Neural progenitor cell (in vitro differentiated cells): Measurements from ENCODE around the gene DENND4C. TPM values are rescaled to one million over a fixed set of nuclear protein-coding genes. Genes with fewer than 3 reads are reported as not detected.
"Not testable (repeated sequence)": the region's sequence is repeated elsewhere in the genome, so short reads cannot be mapped to it uniquely, and the experiment has no call there.

ENCODE experiments used
- DNase-seq: peaks from one replicate; pipeline ENCODE4 v3.0.0-alpha.2; 2016; ENCODE audit warnings: low spot score
- H2AFZ ChIP-seq: fragments of 200-600 bp; sonication (generic); replicated peaks from 2 replicates; pipeline ENCODE4 v1.6.1; 2016; ENCODE audit warnings: antibody characterized with exemption
- H3F3A ChIP-seq: fragments of 200-600 bp; sonication (generic); 2 replicates; pipeline ENCODE4 v1.6.1; 2016; ENCODE audit warnings: antibody characterized with exemption, low read depth
- H3K27ac ChIP-seq: fragments of 200-600 bp; sonication (generic); 2 replicates; pipeline ENCODE4 v1.5.1; 2016; ENCODE audit warnings: mild to moderate bottlenecking
- H3K27me3 ChIP-seq: fragments of 200-600 bp; sonication (generic); 2 replicates; pipeline ENCODE4 v1.6.1; 2016; ENCODE audit warnings: mild to moderate bottlenecking, moderate library complexity
- H3K36me3 ChIP-seq: fragments of 200-600 bp; sonication (generic); 2 replicates; pipeline ENCODE4 v1.5.1; 2016
- H3K4me1 ChIP-seq: fragments of 200-600 bp; sonication (generic); 2 replicates; pipeline ENCODE4 v1.6.1; 2016; ENCODE audit warnings: mixed run types
- H3K4me2 ChIP-seq: fragments of 200-600 bp; sonication (generic); 2 replicates; pipeline ENCODE4 v1.6.1; 2016
- H3K4me3 ChIP-seq: fragments of 200-600 bp; sonication (generic); 2 replicates; pipeline ENCODE4 v1.5.1; 2016
- H3K79me2 ChIP-seq: fragments of 200-600 bp; sonication (generic); 2 replicates; pipeline ENCODE4 v1.6.1; 2016; ENCODE audit warnings: low read depth
- H3K9ac ChIP-seq: fragments of 200-600 bp; sonication (generic); 2 replicates; pipeline ENCODE4 v1.6.1; 2016
- H3K9me3 ChIP-seq: fragments of 200-600 bp; sonication (generic); 2 replicates; pipeline ENCODE4 v1.5.1; 2016; ENCODE audit warnings: low read depth
- H4K20me1 ChIP-seq: fragments of 200-600 bp; sonication (generic); 2 replicates; pipeline ENCODE4 v1.6.1; 2016; ENCODE audit warnings: low read depth
- H3K27ac Mint-ChIP-seq: 3 replicates; pipeline ENCODE4 v1.8.0; 2021; ENCODE audit warnings: mixed read lengths
- H3K27me3 Mint-ChIP-seq: 2 replicates; pipeline ENCODE4 v1.8.0; 2022; ENCODE audit warnings: low read depth, mild to moderate bottlenecking, inconsistent platforms, moderate library complexity, mixed read lengths; ENCODE audit not compliant: insufficient read depth
- H3K36me3 Mint-ChIP-seq: 3 replicates; pipeline ENCODE4 v1.8.0; 2021; ENCODE audit warnings: mixed read lengths
- H3K4me1 Mint-ChIP-seq: 3 replicates; pipeline ENCODE4 v1.8.0; 2021; ENCODE audit warnings: mixed read lengths
- H3K4me3 Mint-ChIP-seq: 3 replicates; pipeline ENCODE4 v1.8.0; 2021; ENCODE audit warnings: mild to moderate bottlenecking, moderate library complexity, mixed read lengths
- H3K9me3 Mint-ChIP-seq: 3 replicates; pipeline ENCODE4 v1.8.0; 2020; ENCODE audit warnings: mixed read lengths
- CTCF ChIP-seq: fragments of 200-600 bp; sonication (generic); IDR thresholded peaks from 2 replicates; pipeline ENCODE4 v1.5.1; 2017; ENCODE audit warnings: antibody characterized with exemption, mild to moderate bottlenecking
- EZH2 ChIP-seq: fragments of 200-600 bp; sonication (generic); IDR thresholded peaks from 2 replicates; pipeline ENCODE4 v1.6.1; 2017; ENCODE audit warnings: antibody characterized with exemption, mild to moderate bottlenecking, moderate library complexity
- EZH2phosphoT487 ChIP-seq: fragments of 200-600 bp; sonication (generic); IDR thresholded peaks from 2 replicates; pipeline ENCODE4 v1.6.1; 2017; ENCODE audit warnings: antibody characterized with exemption
- total RNA-seq: library from RNA; depleted of rRNA; stranded (reverse); fragments of >200 nt; gene quantifications from 2 replicates; pipeline ENCODE4 v1.2.3, GENCODE V29; 2015; ENCODE audit warnings: low replicate concordance

The DENND4C gene
- total RNA-seq, 1 donor from 2014 or later: 73.4 TPM

- no peak overlapping the region for H3K9ac ChIP-seq
- no peaks in the 10 kb centered on the region for H3K27me3 ChIP-seq
- no peak for DNase-seq
- Mint-ChIP-seq H3K4me1 (peaks cover 20% of the 10 kb centered on the region), H3K36me3 (peaks cover 7% of the 10 kb centered on the region), H3K27ac (no peak overlapping the region), H3K4me3 (no peak overlapping the region), H3K9me3 (peaks cover 7% of the 10 kb centered on the region), H3K27me3 (no peaks in the 10 kb centered on the region)
- no peak overlapping the region for H3K27ac ChIP-seq
- no peak overlapping the region for H3K4me3 ChIP-seq
- H3K79me2 ChIP-seq: peaks cover 98% of the 10 kb centered on the region
- no peak overlapping the region for H2AFZ ChIP-seq
- peaks cover 23% of the 10 kb centered on the region for H4K20me1 ChIP-seq
- H3K4me2 ChIP-seq: no peak overlapping the region
- peaks cover 4% of the 10 kb centered on the region for H3K36me3 ChIP-seq
- TF ChIP-seq CTCF (no peak), EZH2phosphoT487 (no peak), EZH2 (no peak)
- H3K4me1 ChIP-seq: peaks cover 12% of the 10 kb centered on the region
- H3F3A ChIP-seq: peaks cover 14% of the 10 kb centered on the region
- no peaks in the 10 kb centered on the region for H3K9me3 ChIP-seq
These were observed 25.3 kb downstream of the DENND4C start for GRCh38 chr9:19255821-19256220.

GRCh38 chr9:19259665-19260255 is 29.3 kb downstream of the DENND4C start:
- H3K4me2 ChIP-seq, H2AFZ ChIP-seq, DNase-seq: not testable (repeated sequence)

GRCh38 chr9:19265602-19266001 is 35.1 kb downstream of the DENND4C start:
- Histone ChIP-seq H4K20me1 (peaks cover 32% of the 10 kb centered on the region), H3K79me2 (peaks cover 98% of the 10 kb centered on the region)
- not testable (repeated sequence) for H3K27ac Mint-ChIP-seq, H3K27me3 ChIP-seq, H3K4me1 ChIP-seq, H3K27ac ChIP-seq, H3F3A ChIP-seq, DNase-seq, H3K9ac ChIP-seq, H3K4me2 ChIP-seq, H3K4me3 ChIP-seq, H3K4me3 Mint-ChIP-seq, H2AFZ ChIP-seq, H3K36me3 ChIP-seq, H3K9me3 ChIP-seq, H3K4me1 Mint-ChIP-seq, H3K27me3 Mint-ChIP-seq
- peaks cover 40% of the 10 kb centered on the region for H3K36me3 Mint-ChIP-seq
- H3K9me3 Mint-ChIP-seq: peaks cover 64% of the 10 kb centered on the region

More at GRCh38 chr9:19259665-19260255, 29.3 kb downstream of the DENND4C start:
- not testable (repeated sequence) for H3K4me1 ChIP-seq, H3K27me3 ChIP-seq, H3K27ac Mint-ChIP-seq, H3K4me3 ChIP-seq, H3K4me3 Mint-ChIP-seq, H3K9ac ChIP-seq, H3K27ac ChIP-seq, H3K27me3 Mint-ChIP-seq, H3K4me1 Mint-ChIP-seq, H3K36me3 ChIP-seq, H3F3A ChIP-seq, H3K9me3 ChIP-seq
- Mint-ChIP-seq H3K9me3 (peaks cover 26% of the 10 kb centered on the region), H3K36me3 (peaks cover 22% of the 10 kb centered on the region)
- Histone ChIP-seq H4K20me1 (peaks cover 16% of the 10 kb centered on the region), H3K79me2 (peaks cover 99% of the 10 kb centered on the region)

GRCh38 chr9:19266778-19267384 is 36.4 kb downstream of the DENND4C start:
- not testable (repeated sequence) for H3K4me2 ChIP-seq, H3K4me1 Mint-ChIP-seq, H3K27ac Mint-ChIP-seq, H3K4me3 ChIP-seq, DNase-seq, H3K4me1 ChIP-seq, H3K9me3 ChIP-seq, H3K9ac ChIP-seq, H3K27me3 Mint-ChIP-seq, H3F3A ChIP-seq, H2AFZ ChIP-seq, H3K27me3 ChIP-seq, H3K27ac ChIP-seq, H3K36me3 ChIP-seq, H3K4me3 Mint-ChIP-seq
- Mint-ChIP-seq H3K36me3 (peaks cover 39% of the 10 kb centered on the region), H3K9me3 (peaks cover 66% of the 10 kb centered on the region)
- Histone ChIP-seq H4K20me1 (peaks cover 26% of the 10 kb centered on the region), H3K79me2 (peaks cover 98% of the 10 kb centered on the region)

GRCh38 chr9:19269582-19269981 is 39.1 kb downstream of the DENND4C start:
- Histone ChIP-seq H3F3A (peaks cover 5% of the 10 kb centered on the region), H3K4me2 (no peak overlapping the region), H3K9me3 (no peaks in the 10 kb centered on the region), H4K20me1 (peaks cover 20% of the 10 kb centered on the region), H3K27ac (no peak overlapping the region), H3K36me3 (peaks cover 10% of the 10 kb centered on the region), H2AFZ (no peak overlapping the region), H3K27me3 (no peaks in the 10 kb centered on the region), H3K9ac (no peak overlapping the region), H3K79me2 (peaks cover 94% of the 10 kb centered on the region), H3K4me3 (no peak overlapping the region), H3K4me1 (no peaks in the 10 kb centered on the region)
- peaks cover 36% of the 10 kb centered on the region for H3K36me3 Mint-ChIP-seq
- H3K27me3 Mint-ChIP-seq: peaks cover 2% of the 10 kb centered on the region
- no peak overlapping the region for H3K4me3 Mint-ChIP-seq
- peaks cover 61% of the 10 kb centered on the region for H3K9me3 Mint-ChIP-seq
- H3K4me1 Mint-ChIP-seq: no peaks in the 10 kb centered on the region
- no peak overlapping the region for H3K27ac Mint-ChIP-seq
- TF ChIP-seq EZH2phosphoT487: no peak
- no peak for TF ChIP-seq CTCF
- no peak for TF ChIP-seq EZH2
- DNase-seq: no peak
